Activated T-helper 1 cell treated with anti-CD3 and anti-CD28 coated beads, Interleukin-2, amount 50 U/mL, for 16 hours (primary cell): Measurements from ENCODE around the gene ASTN1.

Experiments used
- DNase-seq, 2 donors: peaks; one replicate each; pipeline ENCODE4 v3.0.0-alpha.2; 2020; ENCODE audit warnings: low read depth in 1 of 2, low spot score in 1 of 2

ASTN1 gene

DNA sequence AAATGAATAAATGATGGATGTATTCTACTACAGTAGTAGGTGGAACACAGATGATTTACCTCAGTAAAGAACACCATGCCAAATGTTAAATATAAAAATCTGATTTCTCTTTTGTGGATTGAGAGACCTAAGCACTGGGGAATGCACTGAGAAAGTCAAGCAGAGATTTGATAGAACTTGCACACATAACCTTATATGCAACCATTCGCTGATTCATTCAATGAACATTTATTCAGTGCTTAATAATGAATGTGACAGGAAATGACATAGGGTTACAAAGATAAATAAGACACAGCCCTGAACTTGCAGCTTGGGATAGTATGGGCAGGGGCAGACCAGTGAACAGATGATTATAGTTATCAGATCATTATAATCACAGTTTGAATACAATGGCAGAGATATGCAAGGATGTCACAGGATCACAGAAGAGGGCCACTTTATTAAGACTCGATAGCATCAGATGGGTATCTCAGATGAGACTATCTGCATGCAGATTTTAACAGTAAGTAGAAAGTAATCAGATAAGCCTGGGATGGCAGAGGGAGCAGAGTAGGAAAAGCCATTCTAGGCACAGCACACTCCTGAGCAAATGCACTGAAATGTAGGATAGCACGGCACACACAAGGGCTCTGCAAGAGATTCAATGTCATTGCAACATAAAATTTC, 169.4 kb downstream of the ASTN1 start:
- no peak for DNase-seq

DNA sequence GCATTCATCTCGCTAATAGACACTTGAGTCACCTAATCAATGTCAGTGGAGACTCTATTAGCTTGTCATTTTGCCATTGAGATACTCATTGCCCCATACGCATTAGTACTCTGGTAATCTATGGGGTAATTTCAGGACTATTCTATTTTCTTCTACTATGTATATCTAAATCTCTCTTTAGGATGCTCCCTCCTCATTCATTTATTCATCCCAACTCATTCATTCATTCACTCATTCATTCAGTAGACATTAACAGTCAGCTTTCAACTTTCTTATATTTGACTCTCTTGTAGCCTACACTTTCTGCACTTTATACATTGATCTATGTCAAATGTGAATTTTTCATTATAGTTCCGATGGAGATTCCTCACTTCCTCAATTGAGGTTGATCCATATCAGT, 170.9 kb downstream of the ASTN1 start:
- no peak for DNase-seq

DNA sequence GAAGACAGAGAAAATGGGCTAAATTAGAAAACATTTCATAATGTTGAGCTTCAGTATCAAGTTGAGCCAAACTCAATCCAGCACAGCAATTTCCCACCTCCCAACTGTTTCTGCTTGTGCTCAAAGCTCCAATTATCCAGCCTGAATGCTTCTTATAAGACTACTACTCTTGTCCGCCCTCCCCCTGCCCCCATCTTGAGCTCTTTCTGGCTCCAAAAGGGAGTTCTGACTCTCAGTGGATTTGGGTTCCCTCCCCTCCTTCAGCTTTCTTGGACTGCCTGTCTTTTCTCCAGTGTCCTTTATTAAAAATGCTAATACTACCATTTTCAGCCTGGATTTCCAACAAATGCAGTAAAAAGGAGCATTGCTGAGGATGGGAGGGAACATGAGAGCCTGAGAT, 174.8 kb downstream of the ASTN1 start:
- DNase-seq: no peak

DNA sequence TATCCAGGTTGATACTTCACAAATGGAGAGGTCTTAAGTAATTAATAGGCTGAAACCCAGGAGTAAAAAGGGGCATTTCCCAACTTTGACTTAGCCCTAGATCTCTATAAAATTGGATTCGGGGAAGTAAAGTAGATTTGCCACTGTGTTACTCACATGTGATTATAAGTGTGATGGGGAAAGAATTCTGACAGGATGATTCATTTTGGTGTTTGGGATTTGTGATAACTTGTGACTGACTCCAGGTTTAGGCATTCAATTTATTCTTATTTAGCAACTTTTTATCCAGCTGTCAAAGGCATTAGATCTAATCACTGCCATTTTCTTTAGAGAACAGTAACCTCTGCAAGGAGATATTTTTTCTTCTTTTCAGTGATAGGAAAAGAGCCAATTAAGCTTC, 175.5 kb downstream of the ASTN1 start:
- no peak for DNase-seq

DNA sequence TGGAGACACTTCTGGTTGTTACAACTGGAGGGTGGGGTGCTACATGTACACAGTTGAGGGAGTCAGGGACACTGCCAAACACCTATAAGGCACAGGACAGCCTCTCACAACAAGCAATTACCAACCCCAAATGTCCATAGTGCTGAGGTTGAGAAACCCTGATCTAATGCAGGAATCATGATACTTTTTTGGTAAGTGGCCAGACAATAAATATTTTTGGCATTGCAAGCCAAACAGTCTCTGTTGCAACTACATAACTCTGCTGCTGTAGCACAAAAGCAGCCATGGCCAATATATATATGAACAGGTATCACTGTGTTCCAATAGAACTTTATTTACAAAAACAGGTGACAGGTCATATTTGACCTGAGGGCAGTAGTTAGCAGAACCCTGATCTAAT, 177.5 kb downstream of the ASTN1 start:
- DNase-seq: no peak

DNA sequence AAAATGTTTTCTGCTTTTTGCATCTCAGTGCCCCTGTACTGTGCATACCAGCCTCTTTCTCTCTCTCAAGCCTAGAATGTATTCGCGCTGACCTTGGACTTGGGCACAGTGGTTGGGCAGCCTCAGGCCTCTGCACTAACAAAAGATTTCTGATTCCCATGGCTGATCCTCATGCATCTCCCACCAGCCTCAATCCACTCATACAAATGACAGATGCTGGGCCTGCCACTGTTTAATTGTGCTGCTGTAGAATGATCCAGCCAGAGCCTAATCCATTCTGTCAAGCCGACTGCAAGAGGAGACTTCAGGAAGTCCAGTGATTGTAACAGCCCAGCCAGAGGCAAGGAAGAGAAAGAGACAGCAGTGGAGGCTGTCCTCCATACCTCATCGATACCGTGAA, 180.8 kb downstream of the ASTN1 start:
- DNase-seq: no peak

DNA sequence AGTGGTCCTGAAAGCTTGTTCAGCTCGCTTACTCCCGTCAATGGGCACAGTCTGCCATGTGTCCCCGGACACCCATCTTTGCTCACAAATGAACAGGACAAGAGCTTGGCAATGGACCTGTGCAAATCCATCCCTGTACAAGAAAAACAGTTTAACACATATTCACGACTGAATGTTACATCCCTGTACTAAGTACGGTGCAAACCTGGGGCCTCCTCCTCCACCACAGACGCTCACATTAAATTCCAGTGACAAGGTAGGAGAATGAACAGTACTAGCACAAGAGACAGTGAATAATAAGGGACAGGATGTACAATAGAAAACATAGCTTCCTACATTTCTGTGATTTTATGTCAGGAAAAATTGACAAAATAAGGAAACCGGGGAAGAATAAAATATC, 187.7 kb downstream of the ASTN1 start:
- DNase-seq: no peak

DNA sequence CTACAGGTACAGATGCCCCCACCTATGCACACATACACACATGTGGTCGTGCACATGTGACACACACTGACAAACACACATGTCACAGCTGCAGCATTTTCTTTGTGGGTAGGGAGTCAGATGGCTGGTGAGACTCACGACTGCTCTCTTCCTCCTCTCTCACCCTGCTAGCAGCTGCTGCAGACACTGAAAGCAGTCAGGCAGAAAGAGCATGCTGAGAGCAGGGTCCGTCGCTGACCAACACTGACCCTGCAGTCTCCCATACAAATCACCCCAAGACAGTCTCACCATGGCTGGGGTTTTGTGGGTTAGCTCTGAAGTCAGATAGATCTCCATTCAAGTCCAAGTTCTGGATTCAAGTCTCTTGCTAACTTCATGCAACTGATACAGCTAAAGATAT, 188.3 kb downstream of the ASTN1 start:
- no peak for DNase-seq

DNA sequence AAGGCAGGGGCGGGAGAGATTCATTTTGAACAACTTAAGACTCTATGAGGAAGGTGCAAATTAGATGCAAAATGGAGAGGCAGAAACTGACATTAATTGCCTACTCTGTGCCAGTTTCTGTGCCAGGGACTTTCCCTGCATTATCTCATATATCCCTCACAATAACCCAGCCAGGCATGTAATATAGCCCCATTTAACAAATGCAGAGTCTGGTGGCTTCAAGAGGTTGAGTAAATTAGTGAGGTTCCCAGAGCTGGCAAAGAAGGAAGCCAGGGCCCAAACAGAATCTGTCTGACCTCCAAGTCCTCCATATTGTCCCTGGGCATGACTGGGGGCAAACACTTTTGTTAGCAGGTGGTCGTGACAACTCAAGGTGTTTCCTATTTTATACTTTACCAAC, 199.8 kb downstream of the ASTN1 start:
- no peak for DNase-seq

DNA sequence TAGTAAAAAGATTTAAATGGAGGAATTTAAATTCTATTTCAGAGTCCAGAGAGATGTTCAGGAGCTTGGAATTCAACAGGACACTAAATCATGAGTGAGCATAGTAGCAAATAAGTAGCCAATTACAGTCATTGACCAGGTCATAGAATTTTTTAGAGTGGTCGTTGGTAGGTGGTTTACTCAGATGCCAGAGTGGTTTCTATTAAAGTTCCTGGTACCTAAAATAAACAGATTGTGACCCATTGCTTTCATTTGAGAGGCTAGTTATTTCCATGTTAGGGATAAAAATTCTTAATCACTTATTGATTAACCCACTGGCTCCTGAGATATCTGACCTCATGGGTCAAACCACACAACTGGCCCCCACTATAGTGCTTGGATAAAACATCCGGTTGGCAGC, 201.3 kb downstream of the ASTN1 start:
- DNase-seq: no peak

DNA sequence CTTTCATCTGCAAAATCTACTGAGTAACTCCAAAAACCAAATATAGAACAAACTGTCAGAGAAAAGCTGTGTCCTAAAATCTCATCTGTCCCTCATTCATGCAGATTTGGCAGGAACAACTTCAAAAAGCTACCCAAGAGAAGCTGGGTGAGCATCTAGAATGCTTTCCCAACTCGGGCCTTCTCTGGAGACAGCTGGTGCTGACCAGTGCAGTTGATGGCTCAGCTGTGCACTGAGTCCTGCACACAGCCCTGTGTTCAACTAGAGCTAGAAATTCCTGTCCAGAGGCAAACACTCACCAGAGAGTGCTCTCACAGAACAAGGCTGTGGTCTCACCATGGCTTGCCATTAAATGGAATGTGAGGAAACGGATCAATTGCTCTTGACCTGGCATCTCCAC, 202.8 kb downstream of the ASTN1 start:
- DNase-seq: no peak

DNA sequence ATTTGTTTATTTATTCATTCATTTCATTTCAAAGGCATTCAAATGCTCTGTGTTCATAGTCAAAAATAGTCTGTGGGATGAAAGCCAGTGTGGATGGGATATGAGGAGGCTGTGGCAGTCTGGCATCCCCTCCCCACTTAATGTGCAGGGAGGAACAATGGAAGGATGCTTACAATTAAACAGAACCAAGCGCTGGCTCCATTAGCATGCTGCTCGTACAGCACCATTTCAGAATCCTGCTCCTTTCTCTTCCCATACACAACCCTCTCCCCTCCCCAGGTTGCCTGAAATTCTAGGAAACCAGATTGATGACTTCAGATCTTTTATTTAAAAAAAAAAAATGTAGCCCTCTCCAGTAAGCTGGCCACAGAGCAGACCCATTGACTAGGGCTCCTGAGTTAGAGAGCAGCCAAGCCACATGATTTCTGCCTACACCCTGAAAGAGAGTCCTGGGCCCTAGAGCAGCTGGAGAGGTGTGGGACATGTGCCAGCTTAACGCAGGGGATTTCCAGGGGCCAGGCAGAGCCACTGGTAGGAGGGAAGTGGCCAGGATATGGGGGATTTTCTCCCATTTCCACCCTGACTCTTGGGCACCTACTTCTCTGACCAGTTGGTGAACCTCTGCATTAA, 205.2 kb downstream of the ASTN1 start:
- no peak for DNase-seq

DNA sequence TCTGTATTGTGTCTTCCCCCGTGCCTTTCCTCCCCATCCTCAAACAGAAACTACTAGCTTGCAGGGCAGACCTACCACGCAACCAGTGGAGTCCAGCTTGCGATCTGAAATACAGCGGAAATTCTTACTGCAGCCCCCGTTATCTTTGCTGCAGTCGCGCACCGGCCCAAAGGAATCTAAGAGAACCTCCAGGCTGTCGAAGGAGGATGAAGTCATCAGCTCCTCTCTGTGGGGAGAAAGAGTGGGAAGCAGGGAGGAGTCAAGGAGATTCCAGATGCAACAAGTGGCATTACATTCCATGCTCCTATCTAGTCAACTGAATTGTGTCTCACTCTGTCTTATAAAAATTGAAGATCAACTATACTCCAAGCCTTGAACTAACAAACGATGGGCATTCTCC, 206.9 kb downstream of the ASTN1 start:
- DNase-seq: no peak

DNA sequence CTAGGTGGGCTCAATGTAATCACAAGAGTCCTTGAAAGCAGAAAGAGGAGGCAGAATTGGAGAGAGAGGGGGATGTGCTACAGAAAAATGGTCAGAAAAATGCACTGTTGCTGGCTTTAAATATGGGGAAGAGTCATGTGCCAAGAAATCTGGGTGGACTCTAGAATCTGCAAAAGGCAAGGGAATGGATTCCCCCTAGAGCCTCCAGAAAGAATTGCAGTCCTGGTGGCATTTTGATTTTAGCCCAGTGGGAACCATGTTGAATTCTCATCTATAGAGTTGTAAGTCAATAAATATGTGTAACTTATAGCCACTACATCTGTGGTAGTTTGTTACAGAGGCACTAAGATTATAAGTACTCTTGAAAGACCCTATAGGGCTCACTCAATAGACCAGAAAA, 210.3 kb downstream of the ASTN1 start:
- no peak for DNase-seq

DNA sequence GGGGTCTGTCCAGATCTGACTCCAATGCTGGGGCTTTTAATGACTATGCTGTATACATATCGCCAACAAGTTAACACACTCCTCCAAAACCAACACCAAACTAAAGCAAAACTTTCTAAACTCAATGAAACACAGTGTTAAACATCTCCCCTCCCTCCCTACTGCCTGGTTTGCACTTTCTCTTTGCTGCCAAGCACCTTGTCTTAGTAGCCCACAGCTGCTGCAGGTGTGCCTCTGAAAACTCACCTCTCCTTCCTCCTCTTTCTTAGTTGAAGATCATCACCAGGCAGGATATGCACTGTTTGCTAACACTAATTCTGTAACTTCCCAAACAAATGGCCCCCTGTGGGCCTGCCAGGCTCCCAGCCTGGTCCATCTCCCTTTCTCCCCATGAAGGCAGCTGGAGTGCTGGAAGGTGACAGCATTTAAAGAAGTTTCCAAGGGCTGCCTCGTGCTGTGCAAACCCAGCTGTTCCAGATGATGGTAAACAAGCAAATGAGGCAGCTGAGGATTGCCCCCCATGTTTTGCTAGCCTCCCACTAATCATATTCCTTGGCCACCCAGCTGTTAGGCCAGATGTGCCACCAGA, 213.7 kb downstream of the ASTN1 start:
- DNase-seq: no peak

DNA sequence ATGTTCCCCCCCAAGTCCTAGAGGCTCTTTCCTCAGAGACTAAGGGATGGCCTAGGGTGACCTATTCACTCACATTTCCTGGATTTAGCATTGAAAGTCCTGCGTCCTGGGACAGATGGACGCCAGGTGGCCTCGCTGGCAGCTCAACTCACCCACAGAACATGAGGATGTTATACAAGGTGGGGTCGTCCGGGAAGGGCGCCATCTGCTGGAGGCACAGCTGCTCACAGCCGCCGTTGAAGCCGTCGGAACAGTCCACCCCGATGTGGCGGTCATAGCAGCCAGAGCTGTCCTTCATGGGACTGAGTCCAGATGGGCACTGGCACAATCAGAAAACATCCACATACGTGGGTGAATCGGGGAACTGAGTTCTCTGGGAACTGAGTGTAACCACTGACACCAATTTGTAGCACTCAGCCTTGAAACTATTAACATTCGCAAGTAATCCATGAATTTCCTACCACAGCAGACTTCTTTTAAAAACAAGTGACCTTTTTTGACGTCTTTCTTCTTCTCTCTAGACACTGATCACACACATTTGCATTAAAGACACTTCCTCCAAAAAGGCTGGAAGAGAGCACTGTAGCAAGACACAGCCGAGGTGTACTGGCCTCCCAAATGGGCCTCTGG, 215.4 kb downstream of the ASTN1 start:
- DNase-seq: no peak

DNA sequence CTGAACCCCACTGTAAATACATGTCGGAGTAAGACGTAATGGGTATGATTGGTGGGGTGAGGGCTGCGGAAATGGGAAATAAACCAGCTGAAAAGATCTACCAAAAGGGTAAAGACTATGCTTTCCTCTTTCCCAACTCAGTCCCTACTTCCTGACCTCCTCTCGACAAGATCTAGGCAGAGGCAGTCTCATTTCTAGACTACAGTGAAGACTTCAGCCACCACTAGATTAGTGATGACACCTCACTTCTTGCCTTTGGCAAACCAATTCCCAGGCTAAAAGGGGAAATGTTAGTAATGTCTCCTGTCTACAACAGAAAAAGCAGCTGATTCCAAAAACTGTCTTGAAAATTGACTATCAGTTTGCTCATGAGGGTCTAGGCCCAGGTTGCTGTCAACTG, 219.9 kb downstream of the ASTN1 start:
- no peak for DNase-seq

DNA sequence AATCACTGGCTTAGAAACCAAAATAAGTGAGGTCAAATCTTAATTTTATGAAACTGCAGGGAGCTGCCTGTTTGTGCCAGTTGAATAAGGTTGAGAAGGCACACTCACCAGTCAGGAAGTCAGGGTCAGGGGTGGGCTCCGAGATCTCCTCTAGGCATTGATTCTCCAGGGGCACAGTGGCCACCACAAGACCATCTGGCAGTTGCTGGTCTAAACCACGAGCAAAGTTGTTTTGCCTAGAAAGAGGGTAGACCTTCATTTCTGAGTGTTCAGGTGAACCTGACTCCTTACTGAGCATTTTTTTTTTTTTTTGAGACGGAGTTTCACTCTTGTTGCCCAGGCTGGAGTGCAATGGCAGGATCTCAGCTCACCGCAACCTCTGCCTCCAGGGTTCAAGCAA, 220.7 kb downstream of the ASTN1 start:
- DNase-seq: no peak

DNA sequence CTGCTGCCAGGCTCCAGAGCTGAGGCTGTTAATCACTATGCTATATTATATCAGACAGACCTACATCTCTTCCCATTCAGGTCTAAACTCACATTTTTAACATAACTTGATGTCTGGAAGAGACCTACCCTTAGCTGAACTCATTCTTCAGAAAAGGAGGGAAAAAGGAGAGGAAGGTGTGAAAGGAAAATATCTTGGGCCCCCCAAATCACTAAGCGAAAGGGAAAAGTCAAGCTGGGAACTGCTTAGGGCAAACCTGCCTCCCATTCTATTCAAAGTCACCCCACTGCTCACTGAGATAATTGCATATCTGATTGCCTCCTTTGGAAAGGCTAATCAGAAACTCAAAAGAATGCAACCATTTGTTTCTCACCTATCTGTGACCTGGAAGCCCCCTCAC, 222.2 kb downstream of the ASTN1 start:
- DNase-seq: no peak

DNA sequence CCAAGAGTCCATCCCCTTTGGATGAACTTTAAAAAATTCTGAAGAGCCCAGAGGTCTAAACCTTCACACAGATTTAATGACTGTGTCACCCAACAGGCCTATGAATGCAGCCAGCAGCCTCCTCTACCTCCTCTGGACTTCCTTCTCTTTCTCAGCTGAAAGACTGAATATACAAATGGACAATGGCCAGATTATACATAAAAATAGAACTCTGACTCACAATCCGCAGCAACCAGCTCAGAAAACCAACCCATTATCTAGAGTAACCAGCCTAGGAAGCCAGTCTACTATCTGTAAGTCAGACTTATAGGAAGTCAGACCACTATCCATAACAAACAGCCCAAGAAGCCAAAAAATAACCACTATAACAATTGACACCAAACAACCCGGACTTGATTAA, 224.5 kb downstream of the ASTN1 start:
- DNase-seq: no peak

DNA sequence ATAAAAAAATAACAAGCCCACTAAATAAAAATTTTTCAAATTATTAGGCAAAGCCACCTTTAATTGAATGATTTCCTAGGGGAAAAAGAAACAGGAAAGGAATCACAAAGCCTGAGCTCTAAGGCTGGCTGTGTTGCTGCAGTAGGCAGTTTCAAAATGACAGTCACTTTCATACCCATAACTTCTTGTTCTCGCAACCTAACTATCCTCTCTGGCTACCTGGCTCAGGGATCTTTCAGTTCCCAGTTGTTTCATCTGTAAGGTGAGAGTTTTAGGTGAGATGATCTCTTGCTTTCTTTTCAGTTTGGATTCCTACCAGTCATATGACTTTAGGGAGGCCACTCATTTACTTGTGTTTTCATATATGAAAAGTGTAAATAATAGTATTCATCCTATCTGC, 226.1 kb downstream of the ASTN1 start:
- DNase-seq: no peak

DNA sequence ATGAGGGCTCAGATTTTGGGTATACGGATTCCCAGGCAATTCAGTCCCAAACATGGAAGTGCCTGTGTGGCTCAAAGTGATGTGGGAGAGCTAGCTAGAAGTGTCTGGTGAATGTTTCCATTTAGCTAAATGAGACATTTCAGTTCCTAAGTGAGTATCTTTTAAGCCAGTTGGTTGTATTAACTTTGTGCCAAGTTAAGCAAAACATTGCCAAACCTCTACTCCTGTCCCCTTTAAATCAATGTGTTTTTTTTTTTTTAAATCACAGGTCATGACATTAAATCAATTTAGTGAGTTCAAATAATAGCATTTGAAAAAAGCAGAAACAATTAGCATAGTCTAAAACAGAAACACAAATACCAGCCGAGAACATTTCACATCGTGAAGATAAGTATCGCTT, 230.1 kb downstream of the ASTN1 start:
- no peak for DNase-seq
